ENCODE results near the gene USP12.

The USP12 gene

GRCh38 chr13:27182844-27183497, 11.4 kb upstream of the USP12 start:
- DNase-seq, result peak; percentile 76

DNA sequence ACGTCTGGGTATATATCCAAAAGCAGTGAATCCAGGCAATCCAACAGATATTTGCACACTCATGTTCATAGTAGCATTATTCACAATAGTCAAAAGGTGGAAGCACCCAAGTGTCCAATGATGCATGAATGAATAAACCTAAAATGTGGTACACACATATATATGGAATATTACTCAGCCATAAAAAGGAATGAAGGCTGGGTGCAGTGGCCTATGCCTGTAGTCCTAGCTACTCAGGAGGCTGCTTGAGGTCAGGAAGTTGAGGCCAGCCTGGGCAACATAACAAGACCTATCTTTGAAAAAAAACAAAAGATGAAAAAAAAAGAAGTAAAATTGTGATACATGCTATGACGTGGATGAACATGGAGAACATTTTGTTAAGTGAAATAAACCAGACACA, 10.4 kb upstream of the USP12 start:
- no peak for DNase-seq

GRCh38 chr13:27177852-27178251, 6.2 kb upstream of the USP12 start:
- no peak for DNase-seq

DNA sequence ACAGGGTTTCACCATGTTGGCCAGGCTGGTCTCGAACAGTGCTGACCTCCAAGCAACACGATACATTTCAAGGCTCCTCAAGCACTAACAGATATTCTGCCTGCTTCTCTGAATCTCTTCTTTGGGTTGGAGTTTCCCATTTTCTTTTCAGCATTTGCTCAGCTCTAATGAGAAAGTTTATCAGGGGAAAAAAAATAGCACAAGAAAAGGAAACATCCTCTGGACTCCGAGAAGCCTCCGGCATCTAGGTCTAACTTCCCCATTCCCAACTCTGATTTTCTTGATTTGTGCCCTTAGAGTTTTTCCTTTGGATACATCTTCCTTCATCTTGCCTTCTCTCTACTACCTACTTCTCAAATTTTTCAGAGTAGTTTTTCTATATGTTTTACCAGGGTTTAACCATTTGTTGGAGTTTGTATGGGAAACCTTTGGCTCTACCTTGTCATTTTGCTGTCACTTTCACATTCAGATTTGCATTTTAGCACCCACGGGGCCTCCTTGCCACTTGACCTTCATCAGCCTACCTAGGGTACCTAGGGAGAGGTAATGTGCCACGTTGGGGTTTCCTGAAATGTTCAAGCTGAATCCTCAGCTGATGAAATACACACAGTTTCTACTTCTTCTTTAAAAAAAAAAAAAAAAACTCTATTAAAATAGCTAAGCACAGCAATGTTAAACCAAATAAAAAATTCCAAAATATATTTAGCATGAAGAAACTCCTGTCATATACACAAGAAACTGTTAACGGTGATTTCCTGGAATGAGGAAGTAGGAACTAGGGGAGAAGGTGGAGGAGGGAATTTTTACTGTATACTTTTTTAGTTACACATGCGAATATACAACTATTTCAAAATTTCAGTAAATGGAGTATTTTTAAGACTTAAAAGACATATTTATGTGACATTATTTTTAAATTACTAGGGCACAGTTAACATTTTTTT, 5.1 kb upstream of the USP12 start:
- DNase-seq, result no peak

DNA sequence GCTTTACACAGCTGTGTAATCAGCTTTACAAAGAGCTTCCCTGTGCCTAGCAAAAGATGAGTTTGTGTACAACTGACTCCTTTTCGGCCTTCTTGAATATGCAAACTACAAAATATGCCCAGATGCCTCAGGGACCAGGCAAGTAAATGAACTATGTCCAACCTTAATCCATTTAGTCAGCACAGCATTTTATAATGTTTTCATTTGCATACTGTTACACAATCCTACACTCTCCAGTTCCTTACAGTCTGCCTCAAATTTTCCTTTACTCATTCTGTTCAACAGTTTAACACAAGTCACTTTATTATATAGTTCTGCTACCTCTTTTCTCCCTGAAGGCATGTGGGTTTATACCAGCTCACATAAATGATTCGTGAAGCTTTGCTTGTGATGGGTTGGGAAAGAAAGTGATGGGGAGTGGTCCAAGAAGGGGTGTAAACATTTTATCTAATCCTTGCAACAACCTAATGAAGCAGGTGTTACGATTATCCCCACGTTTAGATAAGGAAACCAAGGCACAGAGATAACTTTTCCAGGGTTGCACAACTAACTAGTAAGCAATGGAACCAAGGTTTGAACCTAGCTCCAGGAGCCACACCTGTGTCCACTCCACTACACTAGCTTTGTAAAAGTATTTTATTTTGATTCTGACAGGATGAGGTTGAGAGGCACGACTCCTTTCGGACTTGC, 3.3 kb upstream of the USP12 start:
- no peak for DNase-seq

DNA sequence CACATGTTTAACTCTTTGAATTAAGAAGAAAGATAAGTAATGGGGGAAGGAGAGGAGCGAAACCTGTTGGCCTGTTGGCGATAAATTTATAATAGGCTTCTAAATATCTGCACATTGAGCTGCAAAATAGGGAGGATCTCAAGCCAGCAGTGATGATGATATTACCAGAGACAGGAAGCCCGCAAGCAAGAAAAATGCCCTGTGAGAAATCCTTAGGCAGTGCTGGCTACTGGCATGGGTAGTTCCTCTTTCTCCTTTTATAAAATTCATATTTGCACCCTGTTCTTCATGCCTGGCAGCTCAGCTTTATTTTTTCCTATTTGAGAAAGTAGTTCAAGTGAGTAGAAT, 858 bp upstream of the USP12 start:
- peak; percentile 13 for DNase-seq

DNA sequence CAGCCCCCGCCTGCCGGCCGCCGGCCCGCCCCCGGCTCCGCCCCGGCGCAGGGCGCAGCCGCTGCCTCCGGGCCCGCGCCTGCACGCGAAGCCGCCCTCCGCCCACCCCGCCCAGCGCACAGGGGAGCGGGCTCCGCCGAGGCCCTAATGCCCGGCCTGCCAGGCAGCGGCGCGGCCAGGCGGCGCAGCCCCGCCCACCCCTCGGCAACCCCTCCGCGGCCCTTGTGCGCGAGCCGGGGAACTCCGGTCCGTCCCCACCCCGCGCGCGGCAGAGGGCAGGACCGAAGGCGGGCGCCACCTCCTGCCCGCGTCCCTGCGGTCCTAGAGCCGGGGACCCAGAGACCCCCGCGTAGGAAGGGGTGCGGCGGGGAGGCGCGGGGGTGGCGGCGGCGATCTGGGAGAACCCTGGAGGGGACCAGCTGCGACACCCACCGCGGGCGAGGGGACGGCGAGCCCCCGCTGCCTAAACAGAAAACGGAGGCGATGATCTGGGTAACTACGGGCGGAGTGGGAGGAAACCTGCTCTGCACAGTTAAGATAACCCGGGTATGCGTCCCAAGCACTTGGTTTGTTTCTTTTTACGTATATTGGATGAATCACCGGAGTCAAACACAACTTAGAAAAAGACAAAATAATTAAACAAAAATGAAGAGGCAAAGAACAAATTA, 350 bp upstream of the USP12 start:
- DNase-seq, result peak; percentile 91

DNA sequence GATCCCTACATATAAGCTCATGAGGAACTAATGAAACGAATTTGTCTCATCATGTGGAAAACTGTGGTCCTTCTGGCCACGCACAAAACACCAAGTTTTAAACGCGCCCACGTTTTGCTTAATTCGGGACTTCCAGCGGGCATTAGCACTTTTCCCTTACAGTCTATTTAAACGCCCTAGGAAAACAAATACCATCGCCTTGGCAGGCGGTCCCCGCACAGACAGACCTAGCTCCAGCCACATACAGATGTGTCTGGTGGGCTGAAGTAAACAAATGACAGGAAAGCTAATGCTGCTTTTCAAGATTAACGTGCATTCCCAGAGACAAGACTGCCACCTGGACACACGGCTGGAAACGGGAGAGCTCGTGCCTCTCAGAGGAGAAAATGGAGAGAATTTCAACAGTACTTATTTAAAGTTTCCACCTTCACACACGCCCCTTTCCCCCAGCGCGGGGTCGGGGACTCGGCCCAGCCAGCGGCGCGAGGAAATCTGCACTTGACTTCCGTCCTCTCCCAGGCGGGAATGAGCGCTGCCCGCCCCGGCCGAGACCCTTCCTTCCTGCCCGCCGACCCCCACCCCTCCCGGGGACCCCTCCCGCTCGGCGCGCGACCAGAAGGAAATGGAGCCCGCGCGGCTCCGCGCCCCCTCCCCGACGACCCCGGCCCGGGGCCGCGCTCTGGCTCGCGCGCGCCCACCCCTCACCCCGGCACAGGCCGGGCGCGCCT, 931 bp downstream of the USP12 start:
- DNase-seq, result peak; percentile 17

DNA sequence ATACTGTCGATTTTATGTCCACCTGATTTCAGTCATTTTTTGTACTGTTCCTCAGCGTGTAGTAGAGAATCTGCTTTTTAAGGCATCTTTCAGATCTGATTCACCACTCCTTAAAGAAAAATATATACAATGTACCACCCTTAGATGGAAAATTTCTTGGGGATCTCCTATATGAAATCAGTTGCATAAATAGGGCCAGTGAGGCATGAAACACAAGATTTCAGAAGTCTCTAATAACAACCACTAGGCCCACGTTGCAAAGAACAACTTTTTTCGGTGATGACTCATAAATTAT, 1.4 kb downstream of the USP12 start:
- peak; percentile 62 for DNase-seq

DNA sequence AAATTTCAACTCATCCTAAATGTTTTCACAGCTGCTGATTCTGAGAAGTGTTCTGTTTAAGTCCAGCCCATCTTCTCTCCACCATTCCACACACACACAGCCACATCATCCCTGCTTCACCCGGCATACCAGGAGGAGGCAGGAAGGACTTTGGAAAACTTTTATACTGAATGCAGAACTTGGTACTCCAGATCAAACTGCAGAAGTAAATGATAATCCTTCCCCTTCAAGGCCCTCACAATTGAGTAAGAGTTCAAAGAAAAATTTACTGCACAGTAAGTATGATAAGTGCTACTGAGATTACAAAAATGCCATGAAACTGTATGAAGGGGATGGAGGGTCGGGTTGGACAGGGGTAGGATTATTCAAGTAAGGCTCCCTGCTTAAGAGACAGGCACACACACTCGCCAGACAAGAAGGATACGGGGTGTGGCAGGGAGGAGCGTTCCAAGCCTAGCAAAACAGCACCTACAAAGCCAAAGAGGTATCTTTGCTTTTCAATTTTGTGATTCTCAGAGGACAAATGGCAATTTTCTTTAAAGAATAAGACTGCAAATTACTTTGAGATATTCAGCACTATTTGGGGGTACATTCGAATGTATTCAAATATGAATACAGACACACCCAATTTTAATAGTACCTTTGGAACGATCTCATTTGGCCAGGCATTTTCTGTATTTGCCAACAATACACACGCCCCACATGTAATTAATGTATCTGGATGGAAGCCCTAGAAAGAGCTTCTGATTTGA, 2.5 kb downstream of the USP12 start:
- DNase-seq, result no peak

- DNase-seq, result no peak
These were observed 3.5 kb downstream of the USP12 start for GRCh38 chr13:27168086-27168485.

GRCh38 chr13:27166313-27166712, 5.3 kb downstream of the USP12 start:
- DNase-seq, result no peak

DNA sequence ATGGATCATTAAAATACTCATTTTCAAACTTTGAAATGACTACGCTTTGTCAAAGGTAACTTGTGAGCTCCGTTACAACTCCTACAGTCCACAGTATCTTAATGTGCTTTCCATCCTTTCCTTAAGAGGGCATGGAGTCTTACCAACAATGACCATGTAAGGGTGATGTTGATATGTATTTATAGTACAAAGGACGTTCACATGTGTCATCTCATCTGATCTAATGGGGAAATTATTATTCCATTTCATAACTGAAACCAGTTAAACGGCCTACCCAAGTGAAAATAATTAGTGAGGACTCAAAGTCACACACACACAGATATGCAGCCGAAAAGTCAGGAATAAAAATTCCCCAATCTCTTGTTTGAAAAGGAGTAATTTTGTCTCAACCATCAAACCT, 9.6 kb downstream of the USP12 start:
- no peak for DNase-seq

GRCh38 chr13:27161423-27161822, 10.2 kb downstream of the USP12 start:
- DNase-seq, result no peak

DNA sequence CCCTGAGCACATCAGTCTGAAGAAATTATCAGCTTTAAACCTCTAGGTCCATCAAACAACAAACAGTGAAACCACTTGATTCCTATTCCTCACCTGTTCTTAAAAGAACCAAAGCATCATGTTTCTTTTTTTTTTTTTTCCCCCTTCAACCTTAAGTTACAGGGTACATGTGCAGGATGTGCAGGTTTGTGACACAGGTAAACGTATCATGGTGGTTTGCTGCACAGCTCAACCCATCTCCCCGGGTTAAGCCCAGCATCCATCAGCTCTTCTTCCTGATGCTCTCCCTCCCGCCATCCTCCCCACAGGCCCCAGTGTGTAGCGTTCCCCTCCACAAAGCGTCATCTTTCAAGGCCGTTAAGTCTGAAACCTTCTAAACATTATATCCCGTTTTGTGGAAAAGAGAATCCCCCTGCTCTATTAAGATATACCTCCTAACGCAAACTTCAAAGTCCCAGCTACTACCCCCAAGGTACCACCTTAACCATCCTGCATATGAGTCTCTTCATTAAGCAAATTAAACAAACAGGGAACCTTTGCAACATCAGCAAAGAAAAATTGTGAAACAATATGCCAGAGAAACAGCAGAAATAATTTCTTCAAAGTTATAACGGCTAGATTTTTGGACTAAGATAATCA, 10.8 kb downstream of the USP12 start:
- DNase-seq, result no peak

GRCh38 chr13:27159806-27160563, 11.6 kb downstream of the USP12 start:
- DNase-seq, result no peak

DNA sequence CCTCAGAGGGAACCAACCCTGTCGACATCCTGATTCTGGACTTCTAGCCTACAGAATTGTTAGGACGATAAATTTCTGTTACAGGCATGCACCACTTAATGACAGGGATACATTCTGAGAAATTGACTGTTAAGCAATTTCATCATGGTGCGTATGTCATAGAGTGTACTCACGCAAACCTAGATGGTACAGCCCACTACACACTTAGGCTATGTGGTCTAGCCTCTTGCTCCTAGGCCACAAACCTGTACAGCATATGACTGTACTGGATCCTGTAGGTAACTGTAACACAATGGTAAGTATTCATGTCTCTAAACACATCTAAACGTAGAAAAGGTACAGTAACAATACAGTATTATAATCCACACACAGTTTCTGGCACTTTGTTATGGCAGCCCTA, 13.3 kb downstream of the USP12 start:
- DNase-seq, result no peak

GRCh38 chr13:27151798-27152599, 19.6 kb downstream of the USP12 start:
- DNase-seq, result no peak

DNA sequence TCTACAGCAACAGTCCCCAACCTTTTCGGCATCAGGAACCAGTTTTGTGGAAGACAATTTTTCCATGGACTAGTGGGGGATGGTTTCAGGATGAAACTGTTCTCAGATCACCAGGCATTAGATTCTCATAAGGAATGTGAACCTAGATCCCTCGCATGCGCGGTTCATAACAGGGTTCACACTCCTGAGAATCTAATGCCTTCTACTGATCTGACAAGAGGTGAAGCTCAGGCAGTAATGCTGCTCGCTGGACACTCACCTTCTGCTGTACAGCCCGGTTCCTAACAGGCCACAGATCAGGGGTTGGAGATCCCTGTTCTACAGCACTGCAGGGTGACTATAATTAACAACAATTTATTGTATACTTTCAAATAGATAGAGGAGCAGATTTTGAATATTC, 21.9 kb downstream of the USP12 start:
- no peak for DNase-seq

GRCh38 chr13:27148900-27149299, 22.7 kb downstream of the USP12 start:
- no peak for DNase-seq

Data from fibroblast of skin of abdomen (primary cell).